NCI-H82 treated with DMSO at 0.1 percent for 48 hours (cell line): ENCODE results near the gene DRC3.

Experiments used
- DNase-seq: peaks from one replicate; lab custom pipeline; 2025; ENCODE audit not compliant: unreplicated experiment; lab: John Stamatoyannopoulos, UW

The DRC3 gene

GRCh38 chr17:18042983-18043382, 70.3 kb downstream of the DRC3 start:
- DNase-seq = no peak

- DNase-seq = peak; percentile 10
Measured at GRCh38 chr17:18043491-18043890, 70.8 kb downstream of the DRC3 start.

GRCh38 chr17:18044609-18045008, 71.9 kb downstream of the DRC3 start:
- no peak for DNase-seq

- no peak for DNase-seq
Measured at GRCh38 chr17:18045691-18046350, 73.2 kb downstream of the DRC3 start.

GRCh38 chr17:18055597-18055996, 82.9 kb downstream of the DRC3 start:
- DNase-seq = no peak

GRCh38 chr17:18056214-18056613, 83.6 kb downstream of the DRC3 start:
- no peak for DNase-seq

GRCh38 chr17:18059283-18059682, 86.6 kb downstream of the DRC3 start:
- no peak for DNase-seq

GRCh38 chr17:18064053-18064452, 91.4 kb downstream of the DRC3 start:
- no peak for DNase-seq

- DNase-seq = no peak
Measured at GRCh38 chr17:18065546-18065945, 92.9 kb downstream of the DRC3 start.
